Epithelial cell of proximal tubule (primary cell): ENCODE data around the gene PHOX2B. TPM values are rescaled to one million over a fixed set of nuclear protein-coding genes. Genes with fewer than 3 reads are reported as not detected.

ENCODE experiments used
- DNase-seq: peaks from one replicate; pipeline ENCODE4 v3.0.0-alpha.2; 2011; ENCODE audit warnings: low read depth
- H3K4me3 ChIP-seq: 2 replicates; pipeline ENCODE4 v1.5.1; 2011; ENCODE audit warnings: low read depth, mild to moderate bottlenecking, low read length
- CTCF ChIP-seq: conservative IDR thresholded peaks from 2 replicates; pipeline ENCODE4 v1.5.1; 2012; ENCODE audit warnings: low read depth, mild to moderate bottlenecking, low read length
- total RNA-seq: library from RNA; depleted of rRNA; stranded (reverse); fragments of >200 nt; gene quantifications from 2 replicates; pipeline ENCODE4 v1.2.3, GENCODE V29; 2015

Gene PHOX2B
- total RNA-seq, 1 donor from 2014 or later: not detected

GRCh38 chr4:41787931-41788330 lies 39.4 kb upstream of the PHOX2B start:
- no peak overlapping the region for H3K4me3 ChIP-seq
- TF ChIP-seq CTCF: no peak
- no peak for DNase-seq

GRCh38 chr4:41785665-41786064 lies 37.1 kb upstream of the PHOX2B start:
- no peak overlapping the region for H3K4me3 ChIP-seq
- DNase-seq: no peak
- TF ChIP-seq CTCF: no peak

- no peak for DNase-seq
- TF ChIP-seq CTCF: no peak
- H3K4me3 ChIP-seq: no peak overlapping the region
Measured at GRCh38 chr4:41784191-41784979, 35.9 kb upstream of the PHOX2B start.

- no peak for TF ChIP-seq CTCF
- no peak overlapping the region for H3K4me3 ChIP-seq
- no peak for DNase-seq
Measured at GRCh38 chr4:41776466-41776865, 27.9 kb upstream of the PHOX2B start.

- DNase-seq: no peak
- no peak overlapping the region for H3K4me3 ChIP-seq
- no peak for TF ChIP-seq CTCF
Measured at GRCh38 chr4:41763729-41764128, 15.2 kb upstream of the PHOX2B start.

- no peak overlapping the region for H3K4me3 ChIP-seq
- DNase-seq: no peak
- TF ChIP-seq CTCF: no peak
Measured at GRCh38 chr4:41758884-41759283, 10.4 kb upstream of the PHOX2B start.
